ENCODE measurements around the gene TNFRSF12A. TPM values are rescaled to one million over a fixed set of nuclear protein-coding genes. Genes with fewer than 3 reads are reported as not detected.

Gene TNFRSF12A
- total RNA-seq, 1 donor from 2014 or later = 14.3 TPM

GRCh38 chr16:3063625-3064386 lies 43.6 kb downstream of the TNFRSF12A start:
- H3K9me3 ChIP-seq (ENCODE audit: low read depth) = no peaks in the 10 kb centered on the region
- H4K20me1 ChIP-seq (ENCODE audit: low read depth) = no peaks in the 10 kb centered on the region
- H3K4me1 Mint-ChIP-seq = peaks cover 8% of the 10 kb centered on the region
- peaks cover 4% of the 10 kb centered on the region for H3K4me1 ChIP-seq
- peaks cover 24% of the 10 kb centered on the region for H3K27me3 ChIP-seq
- H3K36me3 Mint-ChIP-seq = no peaks in the 10 kb centered on the region
- no peak overlapping the region for H3K9ac ChIP-seq
- TF ChIP-seq EZH2phosphoT487 (IDR thresholded peaks at IDR 0.05) (no peak), EZH2 (IDR thresholded peaks at IDR 0.05) (no peak)
- TF ChIP-seq, protein P1, sequence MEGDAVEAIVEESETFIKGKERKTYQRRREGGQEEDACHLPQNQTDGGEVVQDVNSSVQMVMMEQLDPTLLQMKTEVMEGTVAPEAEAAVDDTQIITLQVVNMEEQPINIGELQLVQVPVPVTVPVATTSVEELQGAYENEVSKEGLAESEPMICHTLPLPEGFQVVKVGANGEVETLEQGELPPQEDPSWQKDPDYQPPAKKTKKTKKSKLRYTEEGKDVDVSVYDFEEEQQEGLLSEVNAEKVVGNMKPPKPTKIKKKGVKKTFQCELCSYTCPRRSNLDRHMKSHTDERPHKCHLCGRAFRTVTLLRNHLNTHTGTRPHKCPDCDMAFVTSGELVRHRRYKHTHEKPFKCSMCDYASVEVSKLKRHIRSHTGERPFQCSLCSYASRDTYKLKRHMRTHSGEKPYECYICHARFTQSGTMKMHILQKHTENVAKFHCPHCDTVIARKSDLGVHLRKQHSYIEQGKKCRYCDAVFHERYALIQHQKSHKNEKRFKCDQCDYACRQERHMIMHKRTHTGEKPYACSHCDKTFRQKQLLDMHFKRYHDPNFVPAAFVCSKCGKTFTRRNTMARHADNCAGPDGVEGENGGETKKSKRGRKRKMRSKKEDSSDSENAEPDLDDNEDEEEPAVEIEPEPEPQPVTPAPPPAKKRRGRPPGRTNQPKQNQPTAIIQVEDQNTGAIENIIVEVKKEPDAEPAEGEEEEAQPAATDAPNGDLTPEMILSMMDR (IDR thresholded peaks at IDR 0.05) = no peak
- peaks cover 5% of the 10 kb centered on the region for H3F3A ChIP-seq (ENCODE audit: low read depth)
- H3K4me3 ChIP-seq = no peak overlapping the region
- no peak for DNase-seq (ENCODE audit: low spot score)
- H3K36me3 ChIP-seq = no peaks in the 10 kb centered on the region
- H3K4me2 ChIP-seq = no peak overlapping the region
- H3K4me3 Mint-ChIP-seq = no peak overlapping the region
- H3K27ac Mint-ChIP-seq = no peak overlapping the region
- no peak overlapping the region for H3K27ac ChIP-seq
- H3K27me3 Mint-ChIP-seq (ENCODE audit: insufficient read depth, low read depth) = peaks cover 9% of the 10 kb centered on the region
- no peaks in the 10 kb centered on the region for H3K79me2 ChIP-seq (ENCODE audit: low read depth)
- H3K9me3 Mint-ChIP-seq = no peaks in the 10 kb centered on the region
- no peak overlapping the region for H2AFZ ChIP-seq (replicated peaks)

DNA sequence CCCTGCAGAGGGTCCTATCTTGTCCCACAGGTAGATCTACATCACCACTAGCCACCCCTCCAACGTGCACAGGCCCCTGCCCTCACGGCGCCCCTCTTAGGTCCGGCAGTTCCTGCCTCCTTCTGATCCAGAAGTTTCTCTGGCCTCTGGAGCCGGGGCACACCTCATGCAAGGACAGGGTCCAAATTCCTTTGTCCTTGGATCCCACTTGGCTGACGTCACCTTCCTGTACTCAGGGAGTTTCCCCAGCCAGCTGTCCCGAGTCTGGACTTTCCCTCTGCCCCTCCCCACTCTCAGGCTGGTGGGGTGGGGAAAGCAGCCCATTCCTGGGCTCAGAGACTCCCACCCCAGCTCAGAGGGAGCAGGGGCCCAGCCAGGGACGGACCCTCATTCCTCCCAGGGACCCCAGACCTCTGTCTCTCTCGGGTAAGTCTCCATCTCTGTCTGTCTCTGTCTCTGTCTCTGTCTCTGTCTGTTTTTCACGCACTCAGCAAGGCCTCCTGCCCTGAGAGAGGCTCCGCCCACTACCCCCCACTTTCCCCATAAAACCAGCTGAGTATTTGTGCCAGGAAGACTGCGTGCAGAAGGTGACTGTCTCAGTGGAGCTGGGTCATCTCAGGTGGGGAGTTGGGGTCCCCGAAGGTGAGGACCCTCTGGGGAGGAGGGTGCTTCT lies 45.0 kb downstream of the TNFRSF12A start, which contains the start of gene IL32:
IL32 (plus strand) TSS at position 572 of the 673 bp plus-strand sequence. CDS start 172 bp downstream, outside the sequence.
- H3K79me2 ChIP-seq (ENCODE audit: low read depth) = no peaks in the 10 kb centered on the region
- H3K9me3 ChIP-seq (ENCODE audit: low read depth) = no peaks in the 10 kb centered on the region
- Mint-ChIP-seq H3K4me1 (peaks cover under 1% of the 10 kb centered on the region), H3K27ac (peak within 1 kb of the TSS; percentile 74), H3K36me3 (no peaks in the 10 kb centered on the region), H3K9me3 (no peaks in the 10 kb centered on the region), H3K27me3 (ENCODE audit: insufficient read depth, low read depth) (peaks cover 12% of the 10 kb centered on the region), H3K4me3 (peak within 1 kb of the TSS; percentile 69)
- TF ChIP-seq, protein P1 (IDR thresholded peaks at IDR 0.05) = no peak
- TF ChIP-seq EZH2 (IDR thresholded peaks at IDR 0.05) = no peak
- no peak for TF ChIP-seq EZH2phosphoT487 (IDR thresholded peaks at IDR 0.05)
- no peak for DNase-seq (ENCODE audit: low spot score)
- H4K20me1 ChIP-seq (ENCODE audit: low read depth) = no peaks in the 10 kb centered on the region
- H3K36me3 ChIP-seq = no peaks in the 10 kb centered on the region
- no peak within 1 kb of the TSS for H3K27ac ChIP-seq
- H3K4me1 ChIP-seq = no peaks in the 10 kb centered on the region
- H3K27me3 ChIP-seq = peaks cover 16% of the 10 kb centered on the region
- no peaks in the 10 kb centered on the region for H3F3A ChIP-seq (ENCODE audit: low read depth)
- H3K4me3 ChIP-seq = no peak within 1 kb of the TSS
- H3K9ac ChIP-seq = no peak within 1 kb of the TSS
- H2AFZ ChIP-seq (replicated peaks) = no peak within 1 kb of the TSS
- H3K4me2 ChIP-seq = no peak within 1 kb of the TSS

DNA sequence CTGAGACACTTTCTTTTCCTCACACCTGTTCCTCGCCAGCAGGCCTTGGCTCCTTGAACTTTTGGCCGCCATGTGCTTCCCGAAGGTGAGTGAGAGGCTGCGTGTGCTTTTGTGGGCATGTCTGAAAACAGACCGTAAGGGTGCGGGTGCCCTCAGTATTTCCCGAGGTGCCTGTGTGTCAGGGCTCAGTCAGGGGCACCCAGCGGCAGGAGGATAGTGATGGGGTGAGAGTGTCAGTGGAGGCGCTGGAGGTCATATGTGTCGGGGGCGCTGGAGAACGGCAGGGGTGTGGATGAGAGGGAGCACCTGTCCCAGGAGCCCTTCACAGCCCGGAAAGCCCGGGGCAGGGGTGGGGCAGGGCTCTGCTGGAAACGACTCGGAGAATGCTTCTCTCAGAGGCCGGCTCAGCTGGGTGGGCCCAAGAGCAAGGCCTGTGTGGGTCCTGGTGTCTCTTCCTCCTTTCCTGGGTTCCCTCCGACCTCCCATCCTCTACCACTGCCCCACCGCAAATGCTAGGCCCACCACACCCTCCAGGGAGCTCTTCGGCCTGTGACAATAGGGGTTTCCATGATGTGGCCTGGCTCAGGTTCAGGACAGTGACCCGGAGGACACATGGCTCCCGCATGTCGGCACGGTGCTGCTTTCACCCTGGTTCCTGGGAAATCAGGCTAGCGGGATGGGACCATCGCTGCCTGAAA lies 45.7 kb downstream of the TNFRSF12A start:
- Histone ChIP-seq H3K27me3 (peaks cover 9% of the 10 kb centered on the region), H3F3A (ENCODE audit: low read depth) (no peaks in the 10 kb centered on the region), H3K36me3 (no peaks in the 10 kb centered on the region), H3K79me2 (ENCODE audit: low read depth) (no peaks in the 10 kb centered on the region), H2AFZ (replicated peaks) (no peak overlapping the region), H3K9ac (no peak overlapping the region), H3K4me3 (no peak overlapping the region), H3K4me2 (no peak overlapping the region), H3K9me3 (ENCODE audit: low read depth) (no peaks in the 10 kb centered on the region), H3K27ac (no peak overlapping the region), H4K20me1 (ENCODE audit: low read depth) (no peaks in the 10 kb centered on the region), H3K4me1 (no peaks in the 10 kb centered on the region)
- DNase-seq (ENCODE audit: low spot score) = no peak
- TF ChIP-seq EZH2phosphoT487 (IDR thresholded peaks at IDR 0.05) (no peak), EZH2 (IDR thresholded peaks at IDR 0.05) (no peak)
- TF ChIP-seq, protein P1 (IDR thresholded peaks at IDR 0.05) = no peak
- Mint-ChIP-seq H3K4me1 (no peaks in the 10 kb centered on the region), H3K9me3 (no peaks in the 10 kb centered on the region), H3K4me3 (peak overlapping the region; percentile 69), H3K36me3 (no peaks in the 10 kb centered on the region), H3K27me3 (ENCODE audit: insufficient read depth, low read depth) (peaks cover 10% of the 10 kb centered on the region), H3K27ac (peak overlapping the region; percentile 74)
